HG02610 (cell line): ENCODE measurements around the gene PDCD6IP.
"Not testable (repeated sequence)": the region's sequence is repeated elsewhere in the genome, so short reads cannot be mapped to it uniquely, and the experiment has no call there.

Experiments
- ATAC-seq: cut with Tn5 transposase; IDR thresholded peaks from one replicate; pipeline ENCODE4 v1.9.1; 2021; ENCODE audit warnings: mild to moderate bottlenecking, moderate library complexity; ENCODE audit not compliant: unreplicated experiment

PDCD6IP gene

GRCh38 chr3:33798418-33799201 is at the start of gene PDCD6IP:
Gene PDCD6IP, plus strand, starts transcription at chr3:33798630. Its CDS starts 99 bp downstream, at chr3:33798729.
- peak; percentile 87 for ATAC-seq

- no peak for ATAC-seq
Measured at GRCh38 chr3:33749546-33750210, 48.8 kb upstream of the PDCD6IP start.

- ATAC-seq = no peak
Measured at GRCh38 chr3:33750211-33750548, 48.2 kb upstream of the PDCD6IP start.

- no peak for ATAC-seq
Measured at GRCh38 chr3:33751336-33751735, 47.1 kb upstream of the PDCD6IP start.

- ATAC-seq = not testable (repeated sequence)
Measured at GRCh38 chr3:33754391-33754790, 44.0 kb upstream of the PDCD6IP start.

GRCh38 chr3:33758281-33758680 is 40.1 kb upstream of the PDCD6IP start:
- ATAC-seq = no peak

- no peak for ATAC-seq
Measured at GRCh38 chr3:33758864-33759263, 39.6 kb upstream of the PDCD6IP start.

GRCh38 chr3:33768578-33769330 is 29.7 kb upstream of the PDCD6IP start:
- no peak for ATAC-seq

- no peak for ATAC-seq
Measured at GRCh38 chr3:33773637-33774036, 24.8 kb upstream of the PDCD6IP start.

- no peak for ATAC-seq
Measured at GRCh38 chr3:33775363-33775762, 23.1 kb upstream of the PDCD6IP start.

- no peak for ATAC-seq
Measured at GRCh38 chr3:33777996-33778395, 20.4 kb upstream of the PDCD6IP start.

GRCh38 chr3:33779751-33780150 is 18.7 kb upstream of the PDCD6IP start:
- no peak for ATAC-seq

- ATAC-seq = not testable (repeated sequence)
Measured at GRCh38 chr3:33781413-33781812, 17.0 kb upstream of the PDCD6IP start.

GRCh38 chr3:33786565-33787327 is 11.7 kb upstream of the PDCD6IP start:
- ATAC-seq = no peak

- ATAC-seq = peak; percentile 79
Measured at GRCh38 chr3:33787328-33788009, 11.0 kb upstream of the PDCD6IP start.

- no peak for ATAC-seq
Measured at GRCh38 chr3:33789183-33789954, 9.1 kb upstream of the PDCD6IP start.

- ATAC-seq = no peak
Measured at GRCh38 chr3:33790091-33790490, 8.3 kb upstream of the PDCD6IP start.

- peak; percentile 44 for ATAC-seq
Measured at GRCh38 chr3:33791477-33792166, 6.8 kb upstream of the PDCD6IP start.
